Parathyroid adenoma (tissue), 2 donors: ENCODE results near the gene TIMP2.
"Not testable (repeated sequence)": the region's sequence is repeated elsewhere in the genome, so short reads cannot be mapped to it uniquely, and the experiment has no call there.

Source experiments
- H2AFZ ChIP-seq: fragments of 300-600 bp; sonication (generic); one replicate; pipeline ENCODE4 v1.7.0; 2017; ENCODE audit warnings: antibody characterized with exemption, mild to moderate bottlenecking
- H3K27ac ChIP-seq: fragments of 300-600 bp; sonication (generic); one replicate; pipeline ENCODE4 v1.7.0; 2017
- H3K27me3 ChIP-seq: fragments of 300-600 bp; sonication (generic); one replicate; pipeline ENCODE4 v1.7.0; 2017; ENCODE audit warnings: low read length; ENCODE audit not compliant: control insufficient read depth, insufficient read depth
- H3K36me3 ChIP-seq: fragments of 300-600 bp; sonication (generic); one replicate; pipeline ENCODE4 v1.7.0; 2017; ENCODE audit warnings: low read length; ENCODE audit not compliant: control insufficient read depth, insufficient read depth
- H3K4me1 ChIP-seq: fragments of 300-600 bp; sonication (generic); one replicate; pipeline ENCODE4 v1.7.0; 2017; ENCODE audit warnings: control low read depth
- H3K4me2 ChIP-seq: fragments of 300-600 bp; sonication (generic); one replicate; pipeline ENCODE4 v1.7.0; 2017; ENCODE audit warnings: low read length
- H3K4me3 ChIP-seq: fragments of 300-600 bp; sonication (generic); one replicate; pipeline ENCODE4 v1.7.0; 2017; ENCODE audit warnings: low read depth, low read length
- H3K79me2 ChIP-seq: fragments of 300-600 bp; sonication (generic); one replicate; pipeline ENCODE4 v1.7.0; 2017; ENCODE audit warnings: control low read depth
- H3K9ac ChIP-seq: fragments of 300-600 bp; sonication (generic); one replicate; pipeline ENCODE4 v1.7.0; 2017; ENCODE audit warnings: mild to moderate bottlenecking
- H3K9me3 ChIP-seq: fragments of 300-600 bp; sonication (generic); one replicate; pipeline ENCODE4 v1.7.0; 2017; ENCODE audit warnings: low read length; ENCODE audit not compliant: control insufficient read depth
- TF ChIP-seq, protein P1 (sequence below): fragments of 300-600 bp; sonication (generic); IDR thresholded peaks from one replicate; pipeline ENCODE4 v1.7.0; 2017; ENCODE audit warnings: antibody characterized with exemption, mild to moderate bottlenecking
- donor health status: primary hyperparathyroidism.

TIMP2 gene

DNA sequence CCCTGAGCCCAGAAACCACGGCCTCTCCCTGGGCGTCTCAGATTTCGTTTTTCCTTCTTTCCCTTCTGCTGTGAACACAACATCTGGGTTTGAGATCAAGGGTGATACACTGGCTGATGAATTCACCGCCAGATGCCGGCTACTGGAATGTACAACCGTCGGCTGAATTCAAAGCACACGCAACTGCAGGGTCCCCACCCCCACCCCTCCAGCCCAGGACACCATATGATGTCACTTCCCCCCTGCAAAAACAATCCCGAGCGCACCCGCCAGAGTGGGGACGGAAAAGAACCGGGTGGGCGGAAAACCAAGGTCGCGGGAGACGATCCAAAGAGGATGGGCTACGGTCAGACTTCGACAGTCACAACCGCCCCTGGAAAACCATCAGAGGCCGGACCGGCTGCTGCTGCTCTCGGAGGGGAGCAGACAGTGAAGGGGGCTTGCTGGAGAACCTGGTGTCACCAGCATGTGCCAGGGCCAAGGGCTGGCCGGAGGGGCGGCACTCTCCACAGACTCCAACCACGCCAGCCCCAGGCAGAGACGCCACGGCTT, 45.5 kb downstream of the TIMP2 start:
- Histone ChIP-seq H3K4me1 (peaks cover 24% of the 10 kb centered on the region), H3K36me3 (no peaks in the 10 kb centered on the region), H2AFZ (peak overlapping the region; percentile 57), H3K4me2 (peak overlapping the region; percentile 47), H3K9ac (no peak overlapping the region), H3K27ac (peak overlapping the region; percentile 46), H3K79me2 (no peaks in the 10 kb centered on the region), H3K9me3 (no peaks in the 10 kb centered on the region), H3K27me3 (no peaks in the 10 kb centered on the region), H3K4me3 (peak overlapping the region; percentile 12)
- TF ChIP-seq, protein P1, sequence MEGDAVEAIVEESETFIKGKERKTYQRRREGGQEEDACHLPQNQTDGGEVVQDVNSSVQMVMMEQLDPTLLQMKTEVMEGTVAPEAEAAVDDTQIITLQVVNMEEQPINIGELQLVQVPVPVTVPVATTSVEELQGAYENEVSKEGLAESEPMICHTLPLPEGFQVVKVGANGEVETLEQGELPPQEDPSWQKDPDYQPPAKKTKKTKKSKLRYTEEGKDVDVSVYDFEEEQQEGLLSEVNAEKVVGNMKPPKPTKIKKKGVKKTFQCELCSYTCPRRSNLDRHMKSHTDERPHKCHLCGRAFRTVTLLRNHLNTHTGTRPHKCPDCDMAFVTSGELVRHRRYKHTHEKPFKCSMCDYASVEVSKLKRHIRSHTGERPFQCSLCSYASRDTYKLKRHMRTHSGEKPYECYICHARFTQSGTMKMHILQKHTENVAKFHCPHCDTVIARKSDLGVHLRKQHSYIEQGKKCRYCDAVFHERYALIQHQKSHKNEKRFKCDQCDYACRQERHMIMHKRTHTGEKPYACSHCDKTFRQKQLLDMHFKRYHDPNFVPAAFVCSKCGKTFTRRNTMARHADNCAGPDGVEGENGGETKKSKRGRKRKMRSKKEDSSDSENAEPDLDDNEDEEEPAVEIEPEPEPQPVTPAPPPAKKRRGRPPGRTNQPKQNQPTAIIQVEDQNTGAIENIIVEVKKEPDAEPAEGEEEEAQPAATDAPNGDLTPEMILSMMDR: no peak

DNA sequence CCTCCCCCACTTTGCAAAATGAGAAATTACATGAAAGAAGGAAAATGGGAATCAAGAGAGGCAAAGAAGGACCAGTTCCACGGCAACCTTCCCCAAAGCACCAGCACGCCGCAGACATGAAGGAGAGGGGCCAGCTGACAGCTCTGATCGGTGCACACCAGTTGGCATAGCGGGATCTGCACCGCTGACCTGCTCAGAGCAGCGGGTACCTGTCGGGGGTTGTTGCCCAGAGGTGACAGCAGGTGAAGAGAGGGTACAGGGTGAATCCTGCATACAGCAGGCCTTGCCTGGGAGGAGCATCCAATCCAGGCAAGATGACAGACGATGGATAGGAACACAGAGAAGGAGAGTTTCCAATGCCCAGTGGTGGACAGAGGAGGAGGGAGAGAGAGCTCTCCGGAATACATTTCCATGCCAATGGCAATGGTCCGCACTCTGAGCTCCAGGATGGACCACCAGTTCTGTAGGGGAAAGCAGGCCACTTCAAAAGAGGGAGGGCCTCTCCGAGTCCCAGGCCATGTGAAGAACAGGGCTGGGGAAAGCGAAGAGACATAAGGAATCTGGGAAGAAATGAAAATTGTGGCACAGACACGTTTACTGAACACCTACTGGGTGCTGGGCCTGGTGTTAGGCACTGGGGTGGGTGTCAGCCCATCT, 46.2 kb downstream of the TIMP2 start:
- H2AFZ ChIP-seq: no peak overlapping the region
- no peak overlapping the region for H3K9ac ChIP-seq
- H3K27me3 ChIP-seq: no peaks in the 10 kb centered on the region
- H3K4me3 ChIP-seq: peak overlapping the region; percentile 12
- H3K36me3 ChIP-seq: no peaks in the 10 kb centered on the region
- TF ChIP-seq, protein P1: no peak
- H3K4me1 ChIP-seq: peaks cover 28% of the 10 kb centered on the region
- H3K4me2 ChIP-seq: peak overlapping the region; percentile 47
- H3K79me2 ChIP-seq: no peaks in the 10 kb centered on the region
- H3K9me3 ChIP-seq: no peaks in the 10 kb centered on the region
- H3K27ac ChIP-seq: peak overlapping the region; percentile 46

DNA sequence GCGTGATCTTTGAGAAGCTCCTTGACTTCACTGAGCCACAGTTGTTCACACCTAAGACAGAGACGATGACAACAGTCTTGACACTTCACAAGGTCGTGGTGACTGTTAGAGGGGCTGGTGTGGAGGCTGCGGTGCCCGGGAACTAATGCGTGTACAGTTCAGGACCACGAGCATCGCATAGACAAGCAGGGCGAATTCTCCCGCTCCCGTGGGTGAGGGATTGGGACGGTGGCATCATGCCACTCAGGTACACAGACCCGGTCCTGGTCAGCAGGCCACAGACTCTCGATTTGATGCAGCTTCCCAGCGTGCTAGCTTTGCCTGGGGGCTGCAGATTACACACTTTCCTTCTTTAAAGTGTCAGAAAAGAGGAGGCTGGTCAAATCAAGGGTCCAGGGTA, 46.9 kb downstream of the TIMP2 start:
- no peaks in the 10 kb centered on the region for H3K36me3 ChIP-seq
- H3K9ac ChIP-seq: no peak overlapping the region
- no peak overlapping the region for H2AFZ ChIP-seq
- H3K4me1 ChIP-seq: peaks cover 24% of the 10 kb centered on the region
- H3K9me3 ChIP-seq: no peaks in the 10 kb centered on the region
- TF ChIP-seq, protein P1: no peak
- no peaks in the 10 kb centered on the region for H3K27me3 ChIP-seq
- no peak overlapping the region for H3K4me3 ChIP-seq
- no peaks in the 10 kb centered on the region for H3K79me2 ChIP-seq
- no peak overlapping the region for H3K27ac ChIP-seq
- no peak overlapping the region for H3K4me2 ChIP-seq

GRCh38 chr17:78876954-78877517, 48.2 kb downstream of the TIMP2 start:
- not testable (repeated sequence) for H3K27ac ChIP-seq, H3K9ac ChIP-seq, H2AFZ ChIP-seq, H3K9me3 ChIP-seq, H3K36me3 ChIP-seq, H3K27me3 ChIP-seq, H3K4me2 ChIP-seq, H3K79me2 ChIP-seq, H3K4me3 ChIP-seq
- H3K4me1 ChIP-seq: peaks cover 20% of the 10 kb centered on the region

DNA sequence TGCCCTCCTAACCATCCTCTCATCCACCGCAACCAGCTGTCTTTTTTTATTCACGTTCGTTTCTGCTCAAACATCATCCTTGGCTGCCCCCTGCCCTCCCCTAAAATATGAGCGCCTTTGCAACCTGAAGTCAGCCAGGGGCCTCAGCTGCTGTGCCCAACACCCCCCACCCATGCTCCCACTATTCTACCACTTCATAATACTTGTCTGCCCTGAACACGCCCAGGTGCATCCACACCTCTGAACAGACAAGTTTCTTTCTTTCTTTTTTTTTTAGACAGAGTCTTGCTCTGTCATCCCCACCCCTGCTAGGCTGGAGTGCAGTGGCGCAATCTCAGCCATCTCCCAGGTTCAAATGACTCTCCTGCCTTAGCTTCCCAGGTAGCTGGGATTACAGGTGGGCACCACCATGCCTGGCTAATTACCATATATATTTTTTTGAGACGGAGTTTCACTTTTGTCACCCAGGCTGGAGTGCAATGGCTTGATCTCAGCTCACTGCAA, 49.0 kb downstream of the TIMP2 start:
- no peaks in the 10 kb centered on the region for H3K9me3 ChIP-seq
- no peak overlapping the region for H3K27ac ChIP-seq
- H3K36me3 ChIP-seq: no peaks in the 10 kb centered on the region
- H3K27me3 ChIP-seq: no peaks in the 10 kb centered on the region
- no peaks in the 10 kb centered on the region for H3K79me2 ChIP-seq
- H2AFZ ChIP-seq: no peak overlapping the region
- H3K9ac ChIP-seq: no peak overlapping the region
- H3K4me3 ChIP-seq: no peak overlapping the region
- peaks cover 20% of the 10 kb centered on the region for H3K4me1 ChIP-seq
- no peak overlapping the region for H3K4me2 ChIP-seq
- TF ChIP-seq, protein P1: no peak
